Vagina (tissue), 2 donors: ENCODE measurements around the gene CSNK1G3. TPM values are rescaled to one million over a fixed set of nuclear protein-coding genes. Genes with fewer than 3 reads are reported as not detected.
A peak's percentile ranks its signal among the peaks of the same experiment; 100 is the strongest.

Experiments used
- DNase-seq, 2 donors: peaks; one replicate each; pipeline ENCODE4 v3.0.0-alpha.2; 2017; ENCODE audit errors: extremely low spot score in 2 of 2
- H3K27ac ChIP-seq: fragments of 200-600 bp; sonication (generic); one replicate; pipeline ENCODE4 v1.5.1; 2019
- H3K27me3 ChIP-seq: fragments of 200-600 bp; sonication (generic); one replicate; pipeline ENCODE4 v1.5.1; 2019
- H3K36me3 ChIP-seq, 2 donors: fragments of 200-600 bp; sonication (generic); one replicate each; pipeline ENCODE4 v1.5.1; 2017 to 2019
- H3K4me1 ChIP-seq: fragments of 200-600 bp; sonication (generic); one replicate; pipeline ENCODE4 v1.5.1; 2019
- H3K4me3 ChIP-seq, 2 donors: fragments of 200-600 bp; sonication (generic); 1 replicate in 1 of 2; 2 replicates in 1 of 2; pipeline ENCODE4 v1.5.1; 2016 to 2019
- H3K9me3 ChIP-seq: fragments of 200-600 bp; sonication (generic); one replicate; pipeline ENCODE4 v1.5.1; 2019
- CTCF ChIP-seq, 3 experiments: fragments of 450-650 bp in 2 of 3; fragments of 200-600 bp in 1 of 3; sonication (generic) in 1 of 3; IDR thresholded peaks; one replicate each; pipeline ENCODE4 v1.5.1; 2017 to 2019; ENCODE audit warnings: antibody characterized with exemption in 3 of 3, mild to moderate bottlenecking in 2 of 3, moderate library complexity in 2 of 3
- POLR2A ChIP-seq, 2 donors: fragments of 450-650 bp; IDR thresholded peaks; one replicate each; pipeline ENCODE4 v1.6.1; 2017; ENCODE audit warnings: antibody characterized with exemption in 2 of 2, mild to moderate bottlenecking in 2 of 2, moderate library complexity in 2 of 2
- POLR2AphosphoS5 ChIP-seq, 2 donors: sonication (generic); formaldehyde crosslinking; IDR thresholded peaks; one replicate each; pipeline ENCODE4 v1.9.0; 2017; ENCODE audit warnings: antibody characterized with exemption in 2 of 2, mild to moderate bottlenecking in 2 of 2, low read depth in 1 of 2; ENCODE audit not compliant: insufficient read depth in 1 of 2
- intact Hi-C: fragments of 100-400 bp; cut with DNase I; formaldehyde crosslinking; loops from one replicate; pipeline ENCODE4 v1.15.1; 2023
- total RNA-seq: library from RNA; depleted of rRNA; stranded (reverse); fragments of >200 nt; gene quantifications from one replicate; pipeline ENCODE4 v1.2.3, GENCODE V29; 2016

CSNK1G3 gene
- total RNA-seq, 1 donor from 2014 or later: 34.4 TPM

- H3K27me3 ChIP-seq: no peaks in the 10 kb centered on the region
- peaks cover 13% of the 10 kb centered on the region for H3K4me1 ChIP-seq
- H3K4me3 ChIP-seq: peak overlapping the region; percentile 81 to 85
- peak overlapping the region; percentile 92 for H3K27ac ChIP-seq
- intact Hi-C loops: loop anchor here (5.0 kb wide), 1 partner anchor 91 kb away; the partner anchor contains the start of gene CEP120
- no peaks in the 10 kb centered on the region for H3K9me3 ChIP-seq
- TF ChIP-seq CTCF (IDR thresholded peaks at IDR 0.05) (no peak), POLR2A (IDR thresholded peaks at IDR 0.05) (no peak), POLR2AphosphoS5 (IDR thresholded peaks at IDR 0.05; ENCODE audit: insufficient read depth in 1 of 2, low read depth in 1 of 2) (no peak)
- no peaks in the 10 kb centered on the region for H3K36me3 ChIP-seq
- no peak for DNase-seq
Measured at GRCh38 chr5:123512611-123513461, 859 bp downstream of the CSNK1G3 start.

- Histone ChIP-seq H3K4me3 (no peak overlapping the region), H3K27ac (no peak overlapping the region), H3K27me3 (no peaks in the 10 kb centered on the region), H3K36me3 (no peaks in the 10 kb centered on the region), H3K4me1 (peaks cover 13% of the 10 kb centered on the region), H3K9me3 (no peaks in the 10 kb centered on the region)
- no peak for DNase-seq
- intact Hi-C loops: loop anchor here (5.0 kb wide), 1 partner anchor 92 kb away; the partner anchor contains the start of gene CEP120
- no peak for TF ChIP-seq POLR2AphosphoS5 (IDR thresholded peaks at IDR 0.05; ENCODE audit: insufficient read depth in 1 of 2, low read depth in 1 of 2)
Measured at GRCh38 chr5:123514615-123515355, 2.8 kb downstream of the CSNK1G3 start.

- Histone ChIP-seq H3K4me3 (no peak overlapping the region), H3K27me3 (no peaks in the 10 kb centered on the region), H3K36me3 (no peaks in the 10 kb centered on the region), H3K27ac (no peak overlapping the region), H3K4me1 (peaks cover 13% of the 10 kb centered on the region), H3K9me3 (no peaks in the 10 kb centered on the region)
- DNase-seq: no peak
- no peak for TF ChIP-seq CTCF (IDR thresholded peaks at IDR 0.05)
- no peak for TF ChIP-seq POLR2AphosphoS5 (IDR thresholded peaks at IDR 0.05; ENCODE audit: insufficient read depth in 1 of 2, low read depth in 1 of 2)
- TF ChIP-seq POLR2A (IDR thresholded peaks at IDR 0.05): no peak
- intact Hi-C loops: no loop called here
Measured at GRCh38 chr5:123515904-123516303, 3.9 kb downstream of the CSNK1G3 start.

GRCh38 chr5:123517476-123517875 is 5.5 kb downstream of the CSNK1G3 start:
- H3K36me3 ChIP-seq: no peaks in the 10 kb centered on the region
- DNase-seq: no peak
- no peak overlapping the region for H3K27ac ChIP-seq
- intact Hi-C loops: no loop called here
- H3K4me1 ChIP-seq: peaks cover 23% of the 10 kb centered on the region
- no peak for TF ChIP-seq CTCF (IDR thresholded peaks at IDR 0.05)
- no peak for TF ChIP-seq POLR2A (IDR thresholded peaks at IDR 0.05)
- TF ChIP-seq POLR2AphosphoS5 (IDR thresholded peaks at IDR 0.05; ENCODE audit: insufficient read depth in 1 of 2, low read depth in 1 of 2): no peak
- H3K27me3 ChIP-seq: no peaks in the 10 kb centered on the region
- no peak overlapping the region for H3K4me3 ChIP-seq
- no peaks in the 10 kb centered on the region for H3K9me3 ChIP-seq

GRCh38 chr5:123518111-123518510 is 6.1 kb downstream of the CSNK1G3 start:
- TF ChIP-seq POLR2A (IDR thresholded peaks at IDR 0.05) (no peak), CTCF (IDR thresholded peaks at IDR 0.05) (no peak), POLR2AphosphoS5 (IDR thresholded peaks at IDR 0.05; ENCODE audit: insufficient read depth in 1 of 2, low read depth in 1 of 2) (no peak)
- no peak overlapping the region for H3K4me3 ChIP-seq
- H3K4me1 ChIP-seq: peaks cover 22% of the 10 kb centered on the region
- H3K27me3 ChIP-seq: no peaks in the 10 kb centered on the region
- H3K27ac ChIP-seq: no peak overlapping the region
- intact Hi-C loops: no loop called here
- no peaks in the 10 kb centered on the region for H3K9me3 ChIP-seq
- no peak for DNase-seq
- no peaks in the 10 kb centered on the region for H3K36me3 ChIP-seq
